GM23248 (cell line): Measurements from ENCODE around the gene HOXB8. TPM values are rescaled to one million over a fixed set of nuclear protein-coding genes. Genes with fewer than 3 reads are reported as not detected.

Experiments
- DNase-seq: peaks from one replicate; pipeline ENCODE4 v3.0.0-alpha.2; 2015
- H2AFZ ChIP-seq: fragments of 200-600 bp; sonication (generic); 2 replicates; pipeline ENCODE4 v1.6.1; 2016; ENCODE audit warnings: antibody characterized with exemption
- H3F3A ChIP-seq: fragments of 200-600 bp; sonication (generic); 2 replicates; pipeline ENCODE4 v1.6.1; 2016; ENCODE audit warnings: mild to moderate bottlenecking, antibody characterized with exemption, mixed run types; ENCODE audit not compliant: insufficient read depth
- H3K27ac ChIP-seq: fragments of 200-600 bp; sonication (generic); 2 replicates; pipeline ENCODE4 v1.5.1; 2016; ENCODE audit warnings: mild to moderate bottlenecking
- H3K27me3 ChIP-seq: fragments of 200-600 bp; sonication (generic); replicated peaks from 2 replicates; pipeline ENCODE4 v1.6.1; 2016; ENCODE audit warnings: mild to moderate bottlenecking; ENCODE audit not compliant: insufficient read depth
- H3K36me3 ChIP-seq: fragments of 200-600 bp; sonication (generic); 2 replicates; pipeline ENCODE4 v1.6.1; 2016; ENCODE audit warnings: low read depth, mild to moderate bottlenecking
- H3K4me1 ChIP-seq: fragments of 200-600 bp; sonication (generic); 2 replicates; pipeline ENCODE4 v1.6.1; 2016; ENCODE audit warnings: mild to moderate bottlenecking; ENCODE audit not compliant: insufficient read depth
- H3K4me2 ChIP-seq: fragments of 200-600 bp; sonication (generic); one replicate; pipeline ENCODE4 v1.6.1; 2016; ENCODE audit warnings: mild to moderate bottlenecking; ENCODE audit not compliant: unreplicated experiment
- H3K4me3 ChIP-seq: fragments of 200-600 bp; sonication (generic); 2 replicates; pipeline ENCODE4 v1.5.1; 2016; ENCODE audit warnings: mild to moderate bottlenecking
- H3K79me2 ChIP-seq: fragments of 200-600 bp; sonication (generic); 2 replicates; pipeline ENCODE4 v1.6.1; 2016; ENCODE audit warnings: mild to moderate bottlenecking; ENCODE audit not compliant: insufficient read depth
- H3K9ac ChIP-seq: fragments of 200-600 bp; sonication (generic); 2 replicates; pipeline ENCODE4 v1.6.1; 2016; ENCODE audit warnings: mild to moderate bottlenecking
- H3K9me2 ChIP-seq: fragments of 200-600 bp; sonication (generic); 2 replicates; pipeline ENCODE4 v1.6.1; 2016; ENCODE audit warnings: mixed run types, mild to moderate bottlenecking, moderate library complexity; ENCODE audit not compliant: insufficient read depth
- H3K9me3 ChIP-seq: fragments of 200-600 bp; sonication (generic); one replicate; pipeline ENCODE4 v1.6.1; 2017; ENCODE audit warnings: low read depth
- H4K20me1 ChIP-seq: fragments of 200-600 bp; sonication (generic); 2 replicates; pipeline ENCODE4 v1.6.0; 2016; ENCODE audit not compliant: insufficient read depth
- EZH2 ChIP-seq: fragments of 200-600 bp; sonication (generic); IDR thresholded peaks from 2 replicates; pipeline ENCODE4 v1.6.1; 2018; ENCODE audit warnings: antibody characterized with exemption, mild to moderate bottlenecking; ENCODE audit not compliant: insufficient read depth, poor library complexity, severe bottlenecking
- EZH2phosphoT487 ChIP-seq: fragments of 200-600 bp; sonication (generic); IDR thresholded peaks from 2 replicates; pipeline ENCODE4 v1.6.1; 2018; ENCODE audit warnings: antibody characterized with exemption, moderate library complexity, mild to moderate bottlenecking, low read depth; ENCODE audit not compliant: insufficient read depth
- WGBS, 2 experiments: methylation state at CpG; one replicate each; pipeline ENCODE4 v1.1.6; 2015 to 2017; ENCODE audit warnings: low lambda C conversion rate in 2 of 2, low coverage in 1 of 2; ENCODE audit errors: missing lambda C conversion rate in 2 of 2; 5-methylcytosine and 5-hydroxymethylcytosine counted together
- in situ Hi-C: fragments of 300-500 bp; cut with MboI; formaldehyde crosslinking; loops from 2 replicates; pipeline ENCODE4 v1.15.0; 2020
- polyA plus RNA-seq: library from polyadenylated mRNA; unstranded; fragments of >200 nt; fragmentation: Nextera tagmentation; extraction: Ambion mirVana; gene quantifications from 2 replicates; pipeline ENCODE4 v1.2.1, GENCODE V29; 2016
- total RNA-seq: library from RNA; depleted of rRNA; stranded (reverse); fragments of >200 nt; shearing (Covaris generic); gene quantifications from 2 replicates; pipeline ENCODE4 v1.2.3, GENCODE V29; 2014

HOXB8 gene
- total and polyA plus RNA-seq, 2 experiments from 2014 or later = not detected

GRCh38 chr17:48617471-48618255, 2.6 kb upstream of the HOXB8 start:
- Histone ChIP-seq H4K20me1 (no peaks in the 10 kb centered on the region), H3K9me2 (no peaks in the 10 kb centered on the region), H3K4me3 (no peak overlapping the region)

GRCh38 chr17:48616717-48617470, 1.8 kb upstream of the HOXB8 start:
- Histone ChIP-seq H3K9me3 (no peaks in the 10 kb centered on the region), H4K20me1 (no peaks in the 10 kb centered on the region), H3K4me3 (no peak overlapping the region), H3K27me3 (peaks cover 82% of the 10 kb centered on the region), H3K4me2 (no peak overlapping the region), H2AFZ (no peak overlapping the region), H3K9ac (no peak overlapping the region), H3F3A (no peaks in the 10 kb centered on the region), H3K79me2 (no peaks in the 10 kb centered on the region), H3K36me3 (no peaks in the 10 kb centered on the region), H3K9me2 (no peaks in the 10 kb centered on the region), H3K27ac (no peak overlapping the region), H3K4me1 (no peaks in the 10 kb centered on the region; the same call in 1 of the 2 replicates)
- in situ Hi-C loops = no loop called here
- TF ChIP-seq EZH2phosphoT487 (0 out of 2 replicates have a peak, but pooled peaks have one; percentile 32), EZH2 (peak; percentile 57)
- WGBS, 2 experiments = 26 to 30% methylated on average over 15 of the region's 15 CpGs
- DNase-seq = no peak

More at GRCh38 chr17:48617471-48618255, 2.6 kb upstream of the HOXB8 start:
- 13 to 15% methylated on average over 41 to 43 of the region's 43 CpGs for WGBS, 2 experiments
- in situ Hi-C loops = no loop called here
- TF ChIP-seq EZH2 (peak; percentile 40), EZH2phosphoT487 (no peak)
- Histone ChIP-seq H3F3A (no peaks in the 10 kb centered on the region), H3K27me3 (peaks cover 90% of the 10 kb centered on the region), H2AFZ (no peak overlapping the region), H3K9me3 (no peaks in the 10 kb centered on the region), H3K4me2 (no peak overlapping the region), H3K9ac (no peak overlapping the region), H3K4me1 (no peaks in the 10 kb centered on the region; the same call in 1 of the 2 replicates), H3K27ac (no peak overlapping the region), H3K36me3 (no peaks in the 10 kb centered on the region), H3K79me2 (no peaks in the 10 kb centered on the region)
- peak; percentile 21 for DNase-seq

- Histone ChIP-seq H4K20me1 (no peaks in the 10 kb centered on the region), H3F3A (no peaks in the 10 kb centered on the region), H3K79me2 (no peaks in the 10 kb centered on the region), H3K27me3 (peaks cover 75% of the 10 kb centered on the region), H3K9ac (no peak overlapping the region), H3K27ac (no peak overlapping the region), H2AFZ (no peak overlapping the region), H3K4me3 (no peak overlapping the region), H3K9me2 (no peaks in the 10 kb centered on the region), H3K4me1 (no peaks in the 10 kb centered on the region; the same call in 1 of the 2 replicates), H3K4me2 (no peak overlapping the region), H3K9me3 (no peaks in the 10 kb centered on the region), H3K36me3 (no peaks in the 10 kb centered on the region)
- in situ Hi-C loops = no loop called here
- no peak for DNase-seq
- TF ChIP-seq EZH2phosphoT487 (0 out of 2 replicates have a peak, but pooled peaks have one; percentile 17), EZH2 (no peak)
- 29 to 30% methylated on average over 16 to 17 of the region's 17 CpGs for WGBS, 2 experiments
These were observed 1.0 kb upstream of the HOXB8 start for GRCh38 chr17:48615963-48616716.
